ENCODE results near the gene KCNQ1. TPM values are rescaled to one million over a fixed set of nuclear protein-coding genes. Genes with fewer than 3 reads are reported as not detected.

KCNQ1 gene
- total and polyA plus RNA-seq, 2 of the 13 experiments (the other 11 are each of a cell fraction or from before 2014, with no cell fraction given) = 0.02 to 0.08 TPM

- BruUV-seq (replicated peaks) = no TSS peak
Observed at GRCh38 chr11:2552210-2552609, 107.4 kb downstream of the KCNQ1 start.

More at GRCh38 chr11:2552210-2552609, 107.4 kb downstream of the KCNQ1 start:
- 2% methylated on average over 5 of the region's 5 CpGs for WGBS (ENCODE audit: low lambda C conversion rate)
- Histone ChIP-seq H3K27me3 (ENCODE audit: control insufficient read depth in 1 of 2, insufficient read depth in 2 of 2, low read length in 2 of 2) (peaks cover 6 to 89% of the 10 kb centered on the region in 2 experiments), H3K4me2 (ENCODE audit: low read depth, low read length) (no peak overlapping the region), H3K9me3 (ENCODE audit: low read length) (peaks cover 2% of the 10 kb centered on the region; the same call in 1 of the 2 replicates), H3K9ac (ENCODE audit: insufficient read depth, low read depth, low read length) (no peak overlapping the region), H3K27ac (ENCODE audit: extremely low read length, insufficient read depth, low read length) (no peak overlapping the region), H3K4me1 (ENCODE audit: insufficient read depth, low read length) (peaks cover 8% of the 10 kb centered on the region), H4K20me1 (ENCODE audit: insufficient read depth, low read length) (no peaks in the 10 kb centered on the region), H3K79me2 (ENCODE audit: insufficient read depth, low read length) (no peaks in the 10 kb centered on the region), H3K36me3 (replicated peaks in 1 of 2; ENCODE audit: control insufficient read depth in 1 of 2, insufficient read depth in 2 of 2, low read length in 2 of 2) (no peaks in the 10 kb centered on the region), H3K4me3 (replicated peaks in 1 of 3; ENCODE audit: insufficient read depth in 1 of 3, low read depth in 2 of 3, low read length in 3 of 3) (no peak overlapping the region), H2AFZ (ENCODE audit: low read length) (no peak overlapping the region)
- DNase-seq (ENCODE audit: low spot score) (no peak), ATAC-seq (no peak), FAIRE-seq (no peak)
- in situ Hi-C loops (cut with HindIII; ENCODE audit: extremely low pct_ligation_motif_present, low pct_unique_long_range_greater_than_20kb) = no loop called here
- ChIA-PET POLR2A (no interaction called here), CTCF (ENCODE audit: low intra/inter-chr PET ratio, low total read pairs) (no interaction called here)
- TF ChIP-seq CCDC6 (CRISPR knock-in tag; IDR thresholded peaks at IDR 0.05) (no peak), MIER2 (CRISPR knock-in tag; IDR thresholded peaks at IDR 0.05) (no peak), ZSCAN12 (CRISPR knock-in tag; IDR thresholded peaks at IDR 0.05) (no peak), SAP130 (CRISPR knock-in tag; IDR thresholded peaks at IDR 0.05; ENCODE audit: low read depth) (no peak), POLR2A (IDR thresholded peaks at IDR 0.05; ENCODE audit: insufficient read depth in 1 of 2, low read depth in 2 of 2, low read length in 2 of 2) (no peak), ZNF772 (CRISPR knock-in tag; IDR thresholded peaks at IDR 0.05) (no peak), ZNF672 (CRISPR knock-in tag; IDR thresholded peaks at IDR 0.05) (no peak), TCF12 (IDR thresholded peaks at IDR 0.05) (no peak), TCF12 (CRISPR knock-in tag; IDR thresholded peaks at IDR 0.05) (no peak), KLF9 (CRISPR knock-in tag; IDR thresholded peaks at IDR 0.05; ENCODE audit: low read depth) (no peak), ZBTB21 (CRISPR knock-in tag; IDR thresholded peaks at IDR 0.05) (no peak)
- TF ChIP-seq, protein P1, sequence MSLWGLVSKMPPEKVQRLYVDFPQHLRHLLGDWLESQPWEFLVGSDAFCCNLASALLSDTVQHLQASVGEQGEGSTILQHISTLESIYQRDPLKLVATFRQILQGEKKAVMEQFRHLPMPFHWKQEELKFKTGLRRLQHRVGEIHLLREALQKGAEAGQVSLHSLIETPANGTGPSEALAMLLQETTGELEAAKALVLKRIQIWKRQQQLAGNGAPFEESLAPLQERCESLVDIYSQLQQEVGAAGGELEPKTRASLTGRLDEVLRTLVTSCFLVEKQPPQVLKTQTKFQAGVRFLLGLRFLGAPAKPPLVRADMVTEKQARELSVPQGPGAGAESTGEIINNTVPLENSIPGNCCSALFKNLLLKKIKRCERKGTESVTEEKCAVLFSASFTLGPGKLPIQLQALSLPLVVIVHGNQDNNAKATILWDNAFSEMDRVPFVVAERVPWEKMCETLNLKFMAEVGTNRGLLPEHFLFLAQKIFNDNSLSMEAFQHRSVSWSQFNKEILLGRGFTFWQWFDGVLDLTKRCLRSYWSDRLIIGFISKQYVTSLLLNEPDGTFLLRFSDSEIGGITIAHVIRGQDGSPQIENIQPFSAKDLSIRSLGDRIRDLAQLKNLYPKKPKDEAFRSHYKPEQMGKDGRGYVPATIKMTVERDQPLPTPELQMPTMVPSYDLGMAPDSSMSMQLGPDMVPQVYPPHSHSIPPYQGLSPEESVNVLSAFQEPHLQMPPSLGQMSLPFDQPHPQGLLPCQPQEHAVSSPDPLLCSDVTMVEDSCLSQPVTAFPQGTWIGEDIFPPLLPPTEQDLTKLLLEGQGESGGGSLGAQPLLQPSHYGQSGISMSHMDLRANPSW (CRISPR knock-in tag; IDR thresholded peaks at IDR 0.05; ENCODE audit: borderline replicate concordance) = no peak
- TF ChIP-seq, protein P2, sequence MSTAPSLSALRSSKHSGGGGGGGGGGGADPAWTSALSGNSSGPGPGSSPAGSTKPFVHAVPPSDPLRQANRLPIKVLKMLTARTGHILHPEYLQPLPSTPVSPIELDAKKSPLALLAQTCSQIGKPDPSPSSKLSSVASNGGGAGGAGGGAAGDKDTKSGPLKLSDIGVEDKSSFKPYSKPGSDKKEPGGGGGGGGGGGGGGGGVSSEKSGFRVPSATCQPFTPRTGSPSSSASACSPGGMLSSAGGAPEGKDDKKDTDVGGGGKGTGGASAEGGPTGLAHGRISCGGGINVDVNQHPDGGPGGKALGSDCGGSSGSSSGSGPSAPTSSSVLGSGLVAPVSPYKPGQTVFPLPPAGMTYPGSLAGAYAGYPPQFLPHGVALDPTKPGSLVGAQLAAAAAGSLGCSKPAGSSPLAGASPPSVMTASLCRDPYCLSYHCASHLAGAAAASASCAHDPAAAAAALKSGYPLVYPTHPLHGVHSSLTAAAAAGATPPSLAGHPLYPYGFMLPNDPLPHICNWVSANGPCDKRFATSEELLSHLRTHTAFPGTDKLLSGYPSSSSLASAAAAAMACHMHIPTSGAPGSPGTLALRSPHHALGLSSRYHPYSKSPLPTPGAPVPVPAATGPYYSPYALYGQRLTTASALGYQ (CRISPR knock-in tag; IDR thresholded peaks at IDR 0.05) = no peak
- intact Hi-C loops (cut with micrococcal nuclease; ENCODE audit: unreplicated experiment) = no loop called here

Data from HepG2 (cell line).